ENCODE data around the gene MAS1L.

GRCh38 chr6:29509239-29509638, 21.5 kb upstream of the MAS1L start:
- TF ChIP-seq CTCF (IDR thresholded peaks at IDR 0.05; ENCODE audit: low read depth, low read length, poor library complexity, severe bottlenecking): no peak
- TF ChIP-seq EZH2phosphoT487 (IDR thresholded peaks at IDR 0.05; ENCODE audit: borderline replicate concordance, low read length): no peak
